Keratinocyte (primary cell): ENCODE measurements around the gene PUS1. TPM values are rescaled to one million over a fixed set of nuclear protein-coding genes. Genes with fewer than 3 reads are reported as not detected.

Source experiments
- DNase-seq: peaks from one replicate; pipeline ENCODE4 v3.0.0-alpha.2; 2011; ENCODE audit warnings: low read depth, missing footprints, low spot score
- FAIRE-seq: peaks from 2 replicates; lab custom pipeline; 2011; peaks lifted over from hg19 to GRCh38; lab: Jason Lieb, UNC
- H2AFZ ChIP-seq: 2 replicates; pipeline ENCODE4 v1.6.0; 2012; ENCODE audit warnings: low read length, control low read depth, inconsistent platforms; ENCODE audit not compliant: control insufficient read depth
- H3K27ac ChIP-seq: 2 replicates; pipeline ENCODE4 v1.5.1; 2011; ENCODE audit warnings: low read length; ENCODE audit not compliant: control insufficient read depth, insufficient read depth
- H3K27me3 ChIP-seq: 3 replicates; pipeline ENCODE4 v1.6.0; 2011; ENCODE audit warnings: low read length; ENCODE audit not compliant: control insufficient read depth, insufficient read depth; ENCODE audit errors: extremely low read depth
- H3K36me3 ChIP-seq, 2 experiments: 2 replicates in 1 of 2; 3 replicates in 1 of 2; pipeline ENCODE4 v1.5.1; 2011; ENCODE audit warnings: low read length in 2 of 2, mild to moderate bottlenecking in 1 of 2; ENCODE audit not compliant: control insufficient read depth in 2 of 2, insufficient read depth in 2 of 2; ENCODE audit errors: extremely low read depth in 1 of 2
- H3K4me1 ChIP-seq: 3 replicates; pipeline ENCODE4 v1.5.1; 2011; ENCODE audit warnings: low read length; ENCODE audit not compliant: control insufficient read depth, insufficient read depth; ENCODE audit errors: extremely low read depth
- H3K4me2 ChIP-seq: 3 replicates; pipeline ENCODE4 v1.6.0; 2011; ENCODE audit warnings: low read depth, low read length; ENCODE audit not compliant: control insufficient read depth, insufficient read depth; ENCODE audit errors: extremely low read depth
- H3K4me3 ChIP-seq, 3 experiments: fragments of 200-600 bp in 1 of 3; sonication (generic) in 1 of 3; 2 replicates in 2 of 3; 3 replicates in 1 of 3; pipeline ENCODE4 v1.5.1; 2011 to 2016; ENCODE audit warnings: low read length in 3 of 3, mild to moderate bottlenecking in 3 of 3, control low read depth in 2 of 3, inconsistent platforms in 1 of 3, low read depth in 1 of 3, mixed read lengths in 1 of 3, mixed run types in 1 of 3, moderate library complexity in 1 of 3; ENCODE audit not compliant: control insufficient read depth in 2 of 3, insufficient read depth in 2 of 3; ENCODE audit errors: extremely low read depth in 1 of 3
- H3K79me2 ChIP-seq: 2 replicates; pipeline ENCODE4 v1.6.0; 2012; ENCODE audit warnings: low read length; ENCODE audit not compliant: control insufficient read depth, insufficient read depth
- H3K9ac ChIP-seq: 3 replicates; pipeline ENCODE4 v1.6.0; 2011; ENCODE audit warnings: low read length; ENCODE audit not compliant: control insufficient read depth, insufficient read depth; ENCODE audit errors: extremely low read depth
- H3K9me1 ChIP-seq: 3 replicates; pipeline ENCODE4 v1.6.0; 2011; ENCODE audit warnings: low read length; ENCODE audit not compliant: control insufficient read depth, insufficient read depth; ENCODE audit errors: extremely low read depth
- H3K9me3 ChIP-seq: 2 replicates; pipeline ENCODE4 v1.5.1; 2012; ENCODE audit warnings: low read depth, low read length; ENCODE audit not compliant: control insufficient read depth
- H4K20me1 ChIP-seq: 3 replicates; pipeline ENCODE4 v1.6.0; 2011; ENCODE audit warnings: low read length; ENCODE audit not compliant: control insufficient read depth, insufficient read depth; ENCODE audit errors: extremely low read depth
- EZH2 ChIP-seq: IDR thresholded peaks from one replicate; pipeline ENCODE4 v1.6.1; 2012; ENCODE audit warnings: inconsistent platforms, mild to moderate bottlenecking, low read length, moderate library complexity
- dilution Hi-C: fragments of 300-500 bp; cut with MboI; formaldehyde crosslinking; loops from one replicate; pipeline ENCODE4 v1.7.0; 2020; ENCODE audit warnings: low sequenced_read_pairs; ENCODE audit not compliant: extremely low pct_ligation_motif_present
- polyA plus RNA-seq, 5 experiments: library from polyadenylated mRNA; depleted of rRNA in 3 of 5; stranded (reverse) in 3 of 5; stranded (forward) in 1 of 5; unstranded in 1 of 5; fragments of >200 nt; gene quantifications; 1 replicate in 1 of 5; 2 replicates in 3 of 5; 3 replicates in 1 of 5; pipeline versions ENCODE4 v1.2.1 to v1.2.3, GENCODE V29; 2011 to 2012; ENCODE audit warnings: missing spikeins in 2 of 5, low read depth in 1 of 5, low replicate concordance in 1 of 5
- TF ChIP-seq, protein P1 (sequence below), 3 experiments: IDR thresholded peaks in 1 of 3; conservative IDR thresholded peaks in 1 of 3; optimal IDR thresholded peaks in 1 of 3; 2 replicates in 2 of 3; 3 replicates in 1 of 3; pipeline versions ENCODE3 to v1.5.1; 2011; ENCODE audit warnings: low read length in 3 of 3, mild to moderate bottlenecking in 3 of 3, moderate library complexity in 2 of 3, control low read depth in 1 of 3, inconsistent platforms in 1 of 3; ENCODE audit not compliant: insufficient read depth in 2 of 3; ENCODE audit errors: extremely low read depth in 1 of 3

Gene PUS1
- polyA plus RNA-seq, 1 donor (not counting 4 experiments of a cell fraction or from before 2014, with no cell fraction given): 25.8 TPM

DNA sequence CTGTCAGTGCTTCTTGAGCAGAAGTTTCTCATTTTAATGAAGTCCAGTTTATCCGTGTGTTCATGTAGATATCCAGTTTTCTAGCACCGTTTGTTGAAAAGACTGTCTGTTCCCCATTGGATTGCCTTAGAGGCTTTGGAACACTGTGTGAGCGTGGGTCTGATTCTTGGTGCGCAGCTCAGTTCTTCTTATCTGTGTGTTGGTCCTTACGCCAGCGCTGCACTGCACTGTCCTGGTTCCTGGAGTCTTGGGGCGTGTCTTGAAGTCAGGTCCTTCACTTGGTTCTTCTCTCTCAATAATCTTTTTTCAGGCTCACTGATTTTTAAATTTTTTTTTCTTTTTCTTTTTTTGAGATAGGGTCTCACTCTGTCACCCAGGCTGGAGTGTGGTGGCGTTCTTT lies 46.2 kb downstream of the PUS1 start:
- H3K9me1 ChIP-seq: no peaks in the 10 kb centered on the region
- DNase-seq (no peak), FAIRE-seq (no peak)
- no peak overlapping the region for H3K4me3 ChIP-seq
- H3K9me3 ChIP-seq: no peaks in the 10 kb centered on the region
- TF ChIP-seq, protein P1, sequence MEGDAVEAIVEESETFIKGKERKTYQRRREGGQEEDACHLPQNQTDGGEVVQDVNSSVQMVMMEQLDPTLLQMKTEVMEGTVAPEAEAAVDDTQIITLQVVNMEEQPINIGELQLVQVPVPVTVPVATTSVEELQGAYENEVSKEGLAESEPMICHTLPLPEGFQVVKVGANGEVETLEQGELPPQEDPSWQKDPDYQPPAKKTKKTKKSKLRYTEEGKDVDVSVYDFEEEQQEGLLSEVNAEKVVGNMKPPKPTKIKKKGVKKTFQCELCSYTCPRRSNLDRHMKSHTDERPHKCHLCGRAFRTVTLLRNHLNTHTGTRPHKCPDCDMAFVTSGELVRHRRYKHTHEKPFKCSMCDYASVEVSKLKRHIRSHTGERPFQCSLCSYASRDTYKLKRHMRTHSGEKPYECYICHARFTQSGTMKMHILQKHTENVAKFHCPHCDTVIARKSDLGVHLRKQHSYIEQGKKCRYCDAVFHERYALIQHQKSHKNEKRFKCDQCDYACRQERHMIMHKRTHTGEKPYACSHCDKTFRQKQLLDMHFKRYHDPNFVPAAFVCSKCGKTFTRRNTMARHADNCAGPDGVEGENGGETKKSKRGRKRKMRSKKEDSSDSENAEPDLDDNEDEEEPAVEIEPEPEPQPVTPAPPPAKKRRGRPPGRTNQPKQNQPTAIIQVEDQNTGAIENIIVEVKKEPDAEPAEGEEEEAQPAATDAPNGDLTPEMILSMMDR (optimal IDR thresholded peaks at IDR 0.05 in 1 of 3, IDR thresholded peaks at IDR 0.05 in 1 of 3, conservative IDR thresholded peaks at IDR 0.05 in 1 of 3; ENCODE audit: extremely low read depth in 1 of 3, insufficient read depth in 2 of 3, low read length in 3 of 3): no peak
- no peak for TF ChIP-seq EZH2
- no peaks in the 10 kb centered on the region for H3K27me3 ChIP-seq
- no peak overlapping the region for H3K9ac ChIP-seq
- peaks cover 71% of the 10 kb centered on the region for H3K79me2 ChIP-seq
- no peak overlapping the region for H3K27ac ChIP-seq
- H3K36me3 ChIP-seq: peaks cover under 1 to 7% of the 10 kb centered on the region in 2 experiments
- H3K4me2 ChIP-seq: no peak overlapping the region
- dilution Hi-C loops: no loop called here
- no peak overlapping the region for H2AFZ ChIP-seq
- H3K4me1 ChIP-seq: no peaks in the 10 kb centered on the region
- H4K20me1 ChIP-seq: peaks cover 11% of the 10 kb centered on the region

DNA sequence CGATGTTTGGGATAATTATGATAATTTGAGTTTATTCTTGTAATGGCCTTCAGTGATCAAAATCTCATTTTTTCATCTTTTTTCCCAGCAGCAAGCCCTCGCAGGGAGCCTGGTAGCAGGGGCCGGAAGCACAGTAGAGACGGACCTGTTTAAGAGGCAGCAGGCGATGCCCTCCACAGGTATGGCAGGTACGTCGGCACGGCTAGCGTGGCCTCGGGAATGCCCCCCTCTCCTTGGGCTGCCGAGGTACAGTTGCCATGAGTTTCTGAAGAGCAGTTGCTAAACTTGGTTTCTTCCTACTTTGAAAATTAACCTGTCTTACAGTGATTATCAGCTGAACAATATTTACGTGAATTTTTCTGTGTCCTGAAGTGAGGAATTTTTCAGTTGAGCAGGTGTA lies 50.5 kb downstream of the PUS1 start:
- Histone ChIP-seq H3K9me3 (no peaks in the 10 kb centered on the region), H3K27me3 (no peaks in the 10 kb centered on the region), H3K4me1 (no peaks in the 10 kb centered on the region), H3K36me3 (peaks cover 16 to 18% of the 10 kb centered on the region in 2 experiments), H2AFZ (no peak overlapping the region), H3K79me2 (peaks cover 36% of the 10 kb centered on the region), H3K4me3 (no peak overlapping the region), H3K27ac (no peak overlapping the region), H3K9ac (no peak overlapping the region), H3K4me2 (no peak overlapping the region), H3K9me1 (no peaks in the 10 kb centered on the region), H4K20me1 (peaks cover 6% of the 10 kb centered on the region)
- no peak for TF ChIP-seq EZH2
- TF ChIP-seq, protein P1 (optimal IDR thresholded peaks at IDR 0.05 in 1 of 3, IDR thresholded peaks at IDR 0.05 in 1 of 3, conservative IDR thresholded peaks at IDR 0.05 in 1 of 3; ENCODE audit: extremely low read depth in 1 of 3, insufficient read depth in 2 of 3, low read length in 3 of 3): no peak
- DNase-seq (no peak), FAIRE-seq (no peak)
- dilution Hi-C loops: no loop called here
